IMR-90 (cell line): ENCODE data around the gene CDC42EP4. TPM values are rescaled to one million over a fixed set of nuclear protein-coding genes. Genes with fewer than 3 reads are reported as not detected.

Experiments used
- ATAC-seq: fragments of 200-7000 bp; cut with Tn5 transposase; 2 replicates; pipeline ENCODE4 v1.9.1; 2020; ENCODE audit warnings: low read depth, mild to moderate bottlenecking, moderate library complexity
- BruUV-seq: library from RNA; stranded (reverse); fragments of 400-500 nt; replicated peaks from 2 replicates; lab custom pipeline; 2021; lab: Mats Ljungman, UMichigan
- CTCF ChIA-PET: fragments of 300-600 bp; formaldehyde crosslinking; extraction: SDS; loops from one replicate; lab custom pipeline; 2021; ENCODE audit warnings: antibody characterized with exemption; lab: Yijun Ruan, JAX
- POLR2A ChIA-PET: fragments of 300-600 bp; sonication (Branson Sonifier 250); formaldehyde crosslinking; loops from one replicate; lab custom pipeline; 2022; ENCODE audit warnings: antibody characterized with exemption; ENCODE audit not compliant: unreplicated experiment; lab: Charles Lee
- DNase-seq: peaks from one replicate; pipeline ENCODE4 v3.0.0; 2013
- H2AFZ ChIP-seq: replicated peaks from 2 replicates; pipeline ENCODE3; 2013; ENCODE audit warnings: low read length, mild to moderate bottlenecking; ENCODE audit not compliant: poor library complexity
- H2AK5ac ChIP-seq: 2 replicates; pipeline ENCODE4 v1.6.1; 2013; ENCODE audit warnings: low read depth, low read length, inconsistent platforms
- H2AK9ac ChIP-seq: replicated peaks from 2 replicates; pipeline ENCODE3; 2013; ENCODE audit warnings: mild to moderate bottlenecking, low read depth, low read length, moderate library complexity; ENCODE audit not compliant: poor library complexity
- H2BK120ac ChIP-seq: 2 replicates; pipeline ENCODE4 v1.6.1; 2013; ENCODE audit warnings: low read depth, low read length, inconsistent platforms
- H2BK15ac ChIP-seq: 3 replicates; pipeline ENCODE4 v1.6.1; 2013; ENCODE audit warnings: low read depth, low read length, inconsistent platforms
- H2BK20ac ChIP-seq: 2 replicates; pipeline ENCODE4 v1.6.1; 2013; ENCODE audit warnings: low read depth, mild to moderate bottlenecking, inconsistent platforms, low read length, moderate library complexity
- H2BK5ac ChIP-seq: 2 replicates; pipeline ENCODE4 v1.6.1; 2013; ENCODE audit warnings: mild to moderate bottlenecking, low read depth, low read length, inconsistent platforms; ENCODE audit not compliant: poor library complexity, severe bottlenecking
- H3K14ac ChIP-seq: replicated peaks from 2 replicates; pipeline ENCODE4 v1.6.1; 2013; ENCODE audit warnings: low read depth, low read length, inconsistent platforms
- H3K18ac ChIP-seq: 2 replicates; pipeline ENCODE4 v1.6.1; 2013; ENCODE audit warnings: low read depth, low read length, control low read depth
- H3K23ac ChIP-seq: 2 replicates; pipeline ENCODE4 v1.6.1; 2013; ENCODE audit warnings: low read depth, low read length, inconsistent platforms
- H3K27ac ChIP-seq: 2 replicates; pipeline ENCODE4 v1.5.1; 2013; ENCODE audit warnings: mild to moderate bottlenecking, control low read depth, low read length; ENCODE audit not compliant: insufficient read depth
- H3K27me3 ChIP-seq: 2 replicates; pipeline ENCODE4 v1.6.1; 2013; ENCODE audit warnings: low read length; ENCODE audit not compliant: control insufficient read depth, insufficient read depth
- H3K36me3 ChIP-seq: 2 replicates; pipeline ENCODE4 v1.6.1; 2013; ENCODE audit warnings: low read length, mixed read lengths; ENCODE audit not compliant: control insufficient read depth, insufficient read depth
- H3K4ac ChIP-seq: 2 replicates; pipeline ENCODE4 v1.6.1; 2013; ENCODE audit warnings: low read depth, low read length, inconsistent platforms
- H3K4me1 ChIP-seq: 2 replicates; pipeline ENCODE4 v1.6.1; 2013; ENCODE audit warnings: low read length, mixed read lengths; ENCODE audit not compliant: control insufficient read depth, insufficient read depth
- H3K4me2 ChIP-seq: 2 replicates; pipeline ENCODE4 v1.6.1; 2013; ENCODE audit warnings: low read depth, mild to moderate bottlenecking, control low read depth, low read length, moderate library complexity
- H3K4me3 ChIP-seq: 2 replicates; pipeline ENCODE4 v1.5.1; 2013; ENCODE audit warnings: low read depth, mild to moderate bottlenecking, control low read depth, low read length, moderate library complexity; ENCODE audit not compliant: insufficient read depth
- H3K56ac ChIP-seq: 2 replicates; pipeline ENCODE4 v1.6.1; 2013; ENCODE audit warnings: low read length, inconsistent platforms; ENCODE audit not compliant: insufficient read depth; ENCODE audit errors: extremely low read depth
- H3K79me1 ChIP-seq, 2 experiments: 2 replicates each; pipeline ENCODE4 v1.6.1; 2013; ENCODE audit warnings: low read length in 2 of 2, inconsistent platforms in 1 of 2, low read depth in 1 of 2
- H3K9ac ChIP-seq: 2 replicates; pipeline ENCODE4 v1.6.1; 2013; ENCODE audit warnings: low read depth, low read length, control low read depth
- H3K9me1 ChIP-seq: 2 replicates; pipeline ENCODE4 v1.6.1; 2013; ENCODE audit warnings: low read length, inconsistent platforms; ENCODE audit not compliant: insufficient read depth
- H3K9me3 ChIP-seq: 2 replicates; pipeline ENCODE4 v1.6.1; 2013; ENCODE audit warnings: low read length; ENCODE audit not compliant: control insufficient read depth, insufficient read depth
- H4K20me1 ChIP-seq: 2 replicates; pipeline ENCODE4 v1.6.1; 2013; ENCODE audit warnings: low read length, inconsistent platforms; ENCODE audit not compliant: insufficient read depth
- H4K5ac ChIP-seq: 2 replicates; pipeline ENCODE4 v1.6.1; 2013; ENCODE audit warnings: mild to moderate bottlenecking, low read depth, low read length, control low read depth
- H4K8ac ChIP-seq, 2 experiments: 2 replicates each; pipeline ENCODE4 v1.6.1; 2013; ENCODE audit warnings: low read depth in 2 of 2, low read length in 2 of 2, control low read depth in 1 of 2, inconsistent platforms in 1 of 2
- H4K91ac ChIP-seq: 2 replicates; pipeline ENCODE4 v1.6.1; 2013; ENCODE audit warnings: low read depth, low read length, inconsistent platforms; ENCODE audit not compliant: insufficient read depth
- BHLHE40 ChIP-seq: fragments of 150-350 bp; IDR thresholded peaks from 2 replicates; pipeline ENCODE4 v1.6.1; 2016; ENCODE audit warnings: mild to moderate bottlenecking, low read depth, low read length
- CEBPB ChIP-seq: IDR thresholded peaks from 2 replicates; pipeline ENCODE4 v1.6.1; 2012; ENCODE audit warnings: low read depth, low read length, improper control_type of control experiment
- CHD1 ChIP-seq: IDR thresholded peaks from 2 replicates; pipeline ENCODE4 v1.6.1; 2012; ENCODE audit warnings: low read depth, low read length, improper control_type of control experiment
- CTCF ChIP-seq: conservative IDR thresholded peaks from 2 replicates; pipeline ENCODE4 v1.5.1; 2012; ENCODE audit warnings: mild to moderate bottlenecking, low read depth, low read length, improper control_type of control experiment
- ELK1 ChIP-seq: fragments of 150-350 bp; IDR thresholded peaks from 2 replicates; pipeline ENCODE4 v1.6.1; 2016; ENCODE audit warnings: low read depth, mild to moderate bottlenecking, low read length, moderate library complexity, borderline replicate concordance
- FOS ChIP-seq: fragments of 150-350 bp; IDR thresholded peaks from 2 replicates; pipeline ENCODE4 v1.6.1; 2016; ENCODE audit warnings: low read depth, low read length
- MAFK ChIP-seq: IDR thresholded peaks from 2 replicates; pipeline ENCODE4 v1.6.1; 2012; ENCODE audit warnings: low read depth, low read length, improper control_type of control experiment
- MAZ ChIP-seq: IDR thresholded peaks from 2 replicates; pipeline ENCODE4 v1.6.1; 2012; ENCODE audit warnings: low read depth, mild to moderate bottlenecking, low read length, improper control_type of control experiment, moderate library complexity, borderline replicate concordance
- MXI1 ChIP-seq: IDR thresholded peaks from 2 replicates; pipeline ENCODE4 v1.6.1; 2012; ENCODE audit warnings: low read depth, mild to moderate bottlenecking, low read length, moderate library complexity, borderline replicate concordance
- NFE2L2 ChIP-seq: fragments of 150-350 bp; IDR thresholded peaks from 2 replicates; pipeline ENCODE4 v1.6.1; 2016; ENCODE audit warnings: low read depth, mild to moderate bottlenecking, low read length
- POLR2A ChIP-seq: IDR thresholded peaks from 2 replicates; pipeline ENCODE4 v1.6.1; 2012; ENCODE audit warnings: mild to moderate bottlenecking, low read depth, low read length
- RAD21 ChIP-seq: IDR thresholded peaks from 2 replicates; pipeline ENCODE4 v1.6.1; 2012; ENCODE audit warnings: low read length, improper control_type of control experiment
- RCOR1 ChIP-seq: IDR thresholded peaks from 2 replicates; pipeline ENCODE4 v1.6.1; 2012; ENCODE audit warnings: mild to moderate bottlenecking, low read length, improper control_type of control experiment; ENCODE audit not compliant: insufficient replicate concordance
- RFX5 ChIP-seq: IDR thresholded peaks from 2 replicates; pipeline ENCODE4 v1.8.0; 2012; ENCODE audit warnings: low read depth, mild to moderate bottlenecking, low read length, moderate library complexity
- SMC3 ChIP-seq: fragments of 150-350 bp; IDR thresholded peaks from 2 replicates; pipeline ENCODE4 v1.6.1; 2016; ENCODE audit warnings: low read depth, mild to moderate bottlenecking, antibody characterized with exemption, low read length, moderate library complexity
- USF2 ChIP-seq: fragments of 150-350 bp; IDR thresholded peaks from 2 replicates; pipeline ENCODE4 v1.6.1; 2017; ENCODE audit warnings: mild to moderate bottlenecking, antibody characterized with exemption, low read length, low read depth
- WGBS, 2 experiments: methylation state at CpG; one replicate each; pipeline versions ENCODE4 v1.1.5 to v1.1.7; 2013; ENCODE audit warnings: missing lambda C conversion rate in 2 of 2; ENCODE audit not compliant: insufficient read length in 1 of 2; ENCODE audit errors: extremely low coverage in 2 of 2; 5-methylcytosine and 5-hydroxymethylcytosine counted together
- dilution Hi-C: fragments of 300-500 bp; cut with HindIII; formaldehyde crosslinking; loops from one replicate; pipeline ENCODE4 v1.14.3; 2018; ENCODE audit warnings: low sequenced_read_pairs; ENCODE audit not compliant: unreplicated experiment
- in situ Hi-C: fragments of 300-500 bp; cut with MboI; formaldehyde crosslinking; loops from 3 replicates; pipeline ENCODE4 v1.14.3; 2019; ENCODE audit warnings: low sequenced_read_pairs, inconsistent platforms, mixed read lengths
- intact Hi-C: fragments of 100-400 bp; cut with micrococcal nuclease; formaldehyde crosslinking; loops from 2 replicates; pipeline ENCODE4 v1.10.0; 2022
- polyA plus RNA-seq, 3 experiments: library from polyadenylated mRNA; depleted of rRNA; stranded (reverse); fragments of >200 nt; gene quantifications; 2 replicates each; pipeline ENCODE4 v1.2.3, GENCODE V29; 2012; ENCODE audit warnings: low replicate concordance in 1 of 3
- total RNA-seq: library from RNA; depleted of rRNA; stranded (reverse); fragments of >200 nt; gene quantifications from 2 replicates; pipeline ENCODE4 v1.2.3, GENCODE V29; 2012

The CDC42EP4 gene
- total and polyA plus RNA-seq, 2 of the 4 experiments (the other 2 are of a cell fraction): 14.3 to 25.8 TPM

- TF ChIP-seq RAD21 (no peak), MXI1 (no peak), SMC3 (no peak), FOS (no peak), BHLHE40 (no peak), CHD1 (no peak), MAZ (no peak), RFX5 (no peak), USF2 (no peak), CTCF (no peak), NFE2L2 (no peak), POLR2A (no peak), MAFK (no peak), ELK1 (no peak), RCOR1 (no peak), CEBPB (no peak)
- Histone ChIP-seq H2BK5ac (no peak overlapping the region), H2AK9ac (no peak overlapping the region), H3K4me2 (no peak overlapping the region), H3K18ac (no peak overlapping the region), H4K91ac (no peak overlapping the region), H3K14ac (no peak overlapping the region), H2BK20ac (no peak overlapping the region), H3K56ac (no peak overlapping the region), H2BK120ac (no peak overlapping the region), H3K79me1 (no peaks in the 10 kb centered on the region), H3K23ac (no peak overlapping the region), H2AFZ (no peak overlapping the region), H2BK15ac (no peak overlapping the region), H3K4ac (no peak overlapping the region), H3K9me1 (no peaks in the 10 kb centered on the region), H3K36me3 (no peaks in the 10 kb centered on the region), H3K27ac (no peak overlapping the region), H3K4me3 (no peak overlapping the region), H3K27me3 (no peaks in the 10 kb centered on the region), H2AK5ac (no peak overlapping the region), H4K5ac (no peak overlapping the region), H3K9ac (no peak overlapping the region), H3K9me3 (peaks cover 3% of the 10 kb centered on the region), H3K4me1 (no peaks in the 10 kb centered on the region), H4K8ac (no peak overlapping the region), H4K20me1 (no peaks in the 10 kb centered on the region)
- no peak for DNase-seq
- 96% methylated on average over 6 of the region's 9 CpGs; no CpG with 5 or more reads in 1 of the 2 experiments for WGBS, 2 experiments
- ChIA-PET CTCF (no interaction called here), POLR2A (no interaction called here)
- intact Hi-C loops (no loop called here), dilution Hi-C loops (no loop called here), in situ Hi-C loops (loop anchor here (25.0 kb wide), 2 partner anchors 266 to 916 kb away; no protein-coding TSS in a partner anchor)
- BruUV-seq: no TSS peak
- no peak for ATAC-seq
Observed at GRCh38 chr17:73271072-73271471, 40.7 kb downstream of the CDC42EP4 start.
